Ascending aorta (tissue), 2 donors: ENCODE data around the gene GLS. TPM values are rescaled to one million over a fixed set of nuclear protein-coding genes. Genes with fewer than 3 reads are reported as not detected.

Experiments
- DNase-seq, 2 donors: peaks; one replicate each; pipeline ENCODE4 v3.0.0-alpha.2; 2019; ENCODE audit warnings: low spot score in 2 of 2
- H3K27ac ChIP-seq, 2 donors: fragments of 200-600 bp; sonication (generic); one replicate each; pipeline ENCODE4 v1.5.1; 2016 to 2017; ENCODE audit warnings: mild to moderate bottlenecking in 1 of 2
- H3K27me3 ChIP-seq: fragments of 200-600 bp; sonication (generic); one replicate; pipeline ENCODE4 v1.5.1; 2017
- H3K36me3 ChIP-seq, 2 donors: fragments of 200-600 bp; sonication (generic); one replicate each; pipeline ENCODE4 v1.5.1; 2016
- H3K4me1 ChIP-seq, 2 donors: fragments of 200-600 bp; sonication (generic); one replicate each; pipeline ENCODE4 v1.5.1; 2016 to 2017; ENCODE audit warnings: mild to moderate bottlenecking in 1 of 2
- H3K4me3 ChIP-seq, 2 donors: fragments of 200-600 bp; sonication (generic); one replicate each; pipeline ENCODE4 v1.5.1; 2016 to 2017; ENCODE audit warnings: mild to moderate bottlenecking in 1 of 2
- H3K9me3 ChIP-seq, 2 donors: fragments of 200-600 bp; sonication (generic); one replicate each; pipeline ENCODE4 v1.5.1; 2016
- CTCF ChIP-seq, 3 experiments: fragments of 200-600 bp in 2 of 3; fragments of 450-650 bp in 1 of 3; sonication (generic) in 2 of 3; IDR thresholded peaks; one replicate each; pipeline ENCODE4 v1.5.1; 2016 to 2019; ENCODE audit warnings: antibody characterized with exemption in 3 of 3, mild to moderate bottlenecking in 1 of 3, moderate library complexity in 1 of 3
- intact Hi-C: fragments of 100-400 bp; cut with DNase I; formaldehyde crosslinking; loops from one replicate; pipeline ENCODE4 v1.15.1; 2023
- total RNA-seq: library from RNA; depleted of rRNA; stranded (reverse); fragments of >200 nt; gene quantifications from one replicate; pipeline ENCODE4 v1.1.0, GENCODE V29; 2016

GLS gene
- total RNA-seq, 1 donor from 2014 or later: 132 TPM

GRCh38 chr2:190970160-190970559 is 89.5 kb downstream of the GLS start:
- Histone ChIP-seq H3K4me3 (no peak overlapping the region), H3K36me3 (peaks cover 43 to 58% of the 10 kb centered on the region in 2 donors), H3K27me3 (no peaks in the 10 kb centered on the region), H3K9me3 (no peaks in the 10 kb centered on the region), H3K27ac (no peak overlapping the region), H3K4me1 (peaks cover 0 to 11% of the 10 kb centered on the region in 2 donors)
- TF ChIP-seq CTCF (IDR thresholded peaks at IDR 0.05): no peak
- intact Hi-C loops: loop anchor here (5.0 kb wide), 1 partner anchor 188 kb away; no protein-coding TSS in a partner anchor
- DNase-seq: no peak

- Histone ChIP-seq H3K4me3 (no peak overlapping the region), H3K27ac (no peak overlapping the region), H3K27me3 (no peaks in the 10 kb centered on the region), H3K4me1 (peaks cover 0 to 11% of the 10 kb centered on the region in 2 donors), H3K9me3 (no peaks in the 10 kb centered on the region), H3K36me3 (peaks cover 40 to 60% of the 10 kb centered on the region in 2 donors)
- no peak for DNase-seq
- no peak for TF ChIP-seq CTCF (IDR thresholded peaks at IDR 0.05)
- intact Hi-C loops: loop anchor here (5.0 kb wide), 1 partner anchor 189 kb away; no protein-coding TSS in a partner anchor
These were observed 90.4 kb downstream of the GLS start for GRCh38 chr2:190970873-190971506.

- Histone ChIP-seq H3K4me1 (peaks cover 0 to 11% of the 10 kb centered on the region in 2 donors), H3K4me3 (no peak overlapping the region), H3K27ac (no peak overlapping the region), H3K9me3 (no peaks in the 10 kb centered on the region), H3K36me3 (peaks cover 47 to 71% of the 10 kb centered on the region in 2 donors), H3K27me3 (no peaks in the 10 kb centered on the region)
- TF ChIP-seq CTCF (IDR thresholded peaks at IDR 0.05): no peak
- no peak for DNase-seq
- intact Hi-C loops: loop anchor here (5.0 kb wide), 1 partner anchor 190 kb away; no protein-coding TSS in a partner anchor
These were observed 91.6 kb downstream of the GLS start for GRCh38 chr2:190972213-190972612.

GRCh38 chr2:190972846-190973245 is 92.2 kb downstream of the GLS start:
- no peak for TF ChIP-seq CTCF (IDR thresholded peaks at IDR 0.05)
- Histone ChIP-seq H3K36me3 (peaks cover 47 to 76% of the 10 kb centered on the region in 2 donors), H3K4me3 (no peak overlapping the region), H3K9me3 (no peaks in the 10 kb centered on the region), H3K27ac (peak overlapping the region in 1 of 2 donors; percentile 11), H3K27me3 (no peaks in the 10 kb centered on the region), H3K4me1 (peaks cover 0 to 11% of the 10 kb centered on the region in 2 donors)
- intact Hi-C loops: loop anchor here (5.0 kb wide), 1 partner anchor 191 kb away; no protein-coding TSS in a partner anchor
- no peak for DNase-seq

- H3K27ac ChIP-seq: peak overlapping the region in 1 of 2 donors; percentile 11
- H3K4me1 ChIP-seq: peaks cover 0 to 11% of the 10 kb centered on the region in 2 donors
- no peak for TF ChIP-seq CTCF (IDR thresholded peaks at IDR 0.05)
- intact Hi-C loops: loop anchor here (5.0 kb wide), 1 partner anchor 191 kb away; no protein-coding TSS in a partner anchor
- no peaks in the 10 kb centered on the region for H3K9me3 ChIP-seq
- H3K4me3 ChIP-seq: no peak overlapping the region
- no peaks in the 10 kb centered on the region for H3K27me3 ChIP-seq
- no peak for DNase-seq
- peaks cover 49 to 80% of the 10 kb centered on the region in 2 donors for H3K36me3 ChIP-seq
These were observed 92.6 kb downstream of the GLS start for GRCh38 chr2:190973262-190973661.
